ENCODE measurements around the gene ATG2A. TPM values are rescaled to one million over a fixed set of nuclear protein-coding genes. Genes with fewer than 3 reads are reported as not detected.
A peak's percentile ranks its signal among the peaks of the same experiment; 100 is the strongest.

ATG2A gene
- total and polyA plus RNA-seq, 2 donors (not counting 3 experiments of a cell fraction or from before 2014, with no cell fraction given): 13.4 to 24.3 TPM

- ChIA-PET POLR2A (no interaction called here), CTCF (interaction anchor here (1.5 to 3.7 kb wide), 2 partner anchors 47 to 71 kb away, joined by 3 to 24 read pairs; partner anchors contain the start of gene BATF2)
- TF ChIP-seq FOS (IDR thresholded peaks at IDR 0.05; ENCODE audit: borderline replicate concordance, insufficient read depth, low read length) (no peak), EZH2 (IDR thresholded peaks at IDR 0.05; ENCODE audit: borderline replicate concordance, low read depth, low read length, severe bottlenecking) (no peak), POLR2A (IDR thresholded peaks at IDR 0.05; ENCODE audit: low read depth, low read length) (no peak), JUN (IDR thresholded peaks at IDR 0.05; ENCODE audit: borderline replicate concordance, insufficient read depth, insufficient read length, low read depth) (no peak), CTCF (IDR thresholded peaks at IDR 0.05; ENCODE audit: extremely low read depth in 1 of 2, insufficient read depth in 1 of 2, low read depth in 1 of 2, low read length in 2 of 2) (no peak), GATA2 (IDR thresholded peaks at IDR 0.05; ENCODE audit: insufficient read depth, insufficient read length, low read depth, low read length) (no peak), POLR2AphosphoS5 (IDR thresholded peaks at IDR 0.05; ENCODE audit: insufficient read depth, low read depth, low read length) (no peak), MYC (IDR thresholded peaks at IDR 0.05; ENCODE audit: low read depth, low read length) (no peak), MAX (IDR thresholded peaks at IDR 0.05; ENCODE audit: insufficient read depth, insufficient read length) (no peak)
- peaks cover 3 to 15% of the 10 kb centered on the region in 2 experiments for H3K36me3 ChIP-seq (ENCODE audit: control insufficient read depth in 2 of 2, extremely low read depth in 1 of 2, insufficient read depth in 2 of 2, low read length in 2 of 2)
- intact Hi-C loops (cut with micrococcal nuclease) (loop anchor here (2.0 kb wide), 1 partner anchor 71 kb away; the partner anchor contains the start of gene BATF2), dilution Hi-C loops (cut with MboI; ENCODE audit: extremely low pct_ligation_motif_present, low sequenced_read_pairs) (no loop called here)
- H3K79me2 ChIP-seq (ENCODE audit: control insufficient read depth, insufficient read depth, low read length): no peaks in the 10 kb centered on the region
- H3K27ac ChIP-seq (ENCODE audit: insufficient read depth, low read depth, low read length): no peak overlapping the region
- peak overlapping the region; percentile 64 for H3K9ac ChIP-seq (replicated peaks; ENCODE audit: extremely low read depth, insufficient read depth, low read length)
- BruUV-seq (replicated peaks): no TSS peak
- FAIRE-seq: no peak
- DNase-seq (ENCODE audit: low read depth, low spot score): no peak
- H2AFZ ChIP-seq (ENCODE audit: low read depth, low read length): no peak overlapping the region
- H3K27me3 ChIP-seq (ENCODE audit: control insufficient read depth in 2 of 2, insufficient read depth in 2 of 2, low read length in 2 of 2): no peaks in the 10 kb centered on the region
- no peaks in the 10 kb centered on the region for H3K9me1 ChIP-seq (replicated peaks; ENCODE audit: control insufficient read depth, extremely low read depth, insufficient read depth, low read length)
- no peaks in the 10 kb centered on the region for H4K20me1 ChIP-seq (replicated peaks; ENCODE audit: control insufficient read depth, extremely low read depth, insufficient read depth, low read length)
- H3K9me3 ChIP-seq (replicated peaks; ENCODE audit: control insufficient read depth, insufficient read depth, low read length): no peaks in the 10 kb centered on the region
- peaks cover 7% of the 10 kb centered on the region for H3K4me1 ChIP-seq (ENCODE audit: control insufficient read depth, extremely low read depth, insufficient read depth, low read length)
- H3K4me3 ChIP-seq (replicated peaks in 1 of 3; ENCODE audit: insufficient read depth in 1 of 3, low read depth in 1 of 3, low read length in 3 of 3): peak overlapping the region in 2 of 3 experiments; percentile 40 to 81
- H3K4me2 ChIP-seq (ENCODE audit: insufficient read depth, low read length): peak overlapping the region; percentile 75
Measured at GRCh38 chr11:64925536-64926436, 8.8 kb upstream of the ATG2A start.
